SK-N-MC (cell line): ENCODE results near the gene HEPHL1.

ENCODE experiments used
- DNase-seq: peaks from one replicate; pipeline ENCODE4 v3.0.0-alpha.2; 2011; ENCODE audit warnings: low read depth, low spot score
- H3K27ac ChIP-seq: fragments of 200-600 bp; sonication (generic); 2 replicates; pipeline ENCODE4 v1.5.1; 2016; ENCODE audit warnings: mixed run types
- H3K36me3 ChIP-seq: fragments of 200-600 bp; sonication (generic); 2 replicates; pipeline ENCODE4 v1.6.1; 2017; ENCODE audit warnings: antibody characterized with exemption, low read length, mixed read lengths; ENCODE audit not compliant: insufficient read depth
- H3K4me3 ChIP-seq: fragments of 200-600 bp; sonication (generic); 2 replicates; pipeline ENCODE4 v1.5.1; 2016
- H3K9ac ChIP-seq: fragments of 200-600 bp; sonication (generic); 2 replicates; pipeline ENCODE4 v1.8.0; 2017; ENCODE audit warnings: mixed run types, mixed read lengths; ENCODE audit not compliant: insufficient read length
- H3K9me3 ChIP-seq: fragments of 200-600 bp; sonication (generic); 2 replicates; pipeline ENCODE4 v1.6.1; 2017; ENCODE audit warnings: low read depth, mild to moderate bottlenecking, antibody characterized with exemption, low read length, moderate library complexity, mixed read lengths
- EZH2 ChIP-seq: fragments of 200-600 bp; sonication (generic); IDR thresholded peaks from one replicate; pipeline ENCODE4 v1.6.1; 2017; ENCODE audit warnings: antibody characterized with exemption
- FOXP2 ChIP-seq: optimal IDR thresholded peaks from 2 replicates; pipeline ENCODE3; 2011; ENCODE audit warnings: mild to moderate bottlenecking, moderate library complexity; ENCODE audit not compliant: insufficient read depth; ENCODE audit errors: extremely low read length, control extremely low read depth
- POLR2AphosphoS5 ChIP-seq: IDR thresholded peaks from 2 replicates; pipeline ENCODE4 v1.6.1; 2012; ENCODE audit warnings: mild to moderate bottlenecking, low read depth, low read length, borderline replicate concordance

The HEPHL1 gene

GRCh38 chr11:94129512-94130297 lies 108.6 kb downstream of the HEPHL1 start:
- Histone ChIP-seq H3K27ac (no peak overlapping the region), H3K9me3 (no peaks in the 10 kb centered on the region), H3K4me3 (peak overlapping the region; percentile 90), H3K36me3 (no peaks in the 10 kb centered on the region), H3K9ac (peak overlapping the region; percentile 87)
- DNase-seq, result no peak
- TF ChIP-seq EZH2, result no peak
- TF ChIP-seq POLR2AphosphoS5, result no peak
- TF ChIP-seq FOXP2, result no peak

- Histone ChIP-seq H3K9me3 (no peaks in the 10 kb centered on the region), H3K4me3 (peak overlapping the region; percentile 90), H3K27ac (no peak overlapping the region), H3K9ac (peak overlapping the region; percentile 8), H3K36me3 (no peaks in the 10 kb centered on the region)
- DNase-seq, result no peak
- TF ChIP-seq POLR2AphosphoS5 (no peak), EZH2 (no peak), FOXP2 (no peak)
These were observed 109.3 kb downstream of the HEPHL1 start for GRCh38 chr11:94130298-94131046.

GRCh38 chr11:94131047-94131717 lies 110.0 kb downstream of the HEPHL1 start:
- Histone ChIP-seq H3K9ac (no peak overlapping the region), H3K27ac (no peak overlapping the region), H3K9me3 (no peaks in the 10 kb centered on the region), H3K36me3 (no peaks in the 10 kb centered on the region), H3K4me3 (peak overlapping the region; percentile 90)
- TF ChIP-seq FOXP2, result no peak
- TF ChIP-seq POLR2AphosphoS5, result no peak
- TF ChIP-seq EZH2, result no peak
- no peak for DNase-seq

- Histone ChIP-seq H3K4me3 (no peak overlapping the region), H3K36me3 (no peaks in the 10 kb centered on the region), H3K27ac (no peak overlapping the region), H3K9me3 (no peaks in the 10 kb centered on the region), H3K9ac (no peak overlapping the region)
- no peak for DNase-seq
- TF ChIP-seq FOXP2 (no peak), EZH2 (no peak), POLR2AphosphoS5 (no peak)
These were observed 110.6 kb downstream of the HEPHL1 start for GRCh38 chr11:94131718-94132115.

GRCh38 chr11:94132152-94132558 lies 111.0 kb downstream of the HEPHL1 start:
- no peaks in the 10 kb centered on the region for H3K36me3 ChIP-seq
- no peak overlapping the region for H3K4me3 ChIP-seq
- no peak for DNase-seq
- no peak overlapping the region for H3K9ac ChIP-seq
- H3K27ac ChIP-seq, result no peak overlapping the region
- H3K9me3 ChIP-seq, result no peaks in the 10 kb centered on the region
- no peak for TF ChIP-seq POLR2AphosphoS5
- no peak for TF ChIP-seq FOXP2
- TF ChIP-seq EZH2, result no peak

GRCh38 chr11:94132823-94133408 lies 111.8 kb downstream of the HEPHL1 start:
- Histone ChIP-seq H3K36me3 (no peaks in the 10 kb centered on the region), H3K9me3 (no peaks in the 10 kb centered on the region), H3K9ac (no peak overlapping the region), H3K27ac (no peak overlapping the region), H3K4me3 (no peak overlapping the region)
- no peak for DNase-seq
- TF ChIP-seq POLR2AphosphoS5, result no peak
- no peak for TF ChIP-seq FOXP2
- no peak for TF ChIP-seq EZH2

- no peak overlapping the region for H3K9ac ChIP-seq
- TF ChIP-seq FOXP2, result no peak
- TF ChIP-seq EZH2, result no peak
- no peak for TF ChIP-seq POLR2AphosphoS5
- no peaks in the 10 kb centered on the region for H3K36me3 ChIP-seq
- no peak for DNase-seq
- no peak overlapping the region for H3K4me3 ChIP-seq
- H3K9me3 ChIP-seq, result no peaks in the 10 kb centered on the region
- no peak overlapping the region for H3K27ac ChIP-seq
These were observed 112.6 kb downstream of the HEPHL1 start for GRCh38 chr11:94133752-94134151.

GRCh38 chr11:94134651-94135512 lies 113.7 kb downstream of the HEPHL1 start:
- no peak for DNase-seq
- no peaks in the 10 kb centered on the region for H3K9me3 ChIP-seq
- no peak overlapping the region for H3K27ac ChIP-seq
- H3K9ac ChIP-seq, result no peak overlapping the region
- H3K4me3 ChIP-seq, result no peak overlapping the region
- TF ChIP-seq POLR2AphosphoS5 (no peak), EZH2 (no peak), FOXP2 (no peak)
- no peaks in the 10 kb centered on the region for H3K36me3 ChIP-seq
